Inferior parietal cortex (tissue), 1 donor: ENCODE measurements around the gene ZNF480.
"Not testable (repeated sequence)": the region's sequence is repeated elsewhere in the genome, so short reads cannot be mapped to it uniquely, and the experiment has no call there.

Source experiments
- DNase-seq: peaks from one replicate; pipeline ENCODE4 v3.0.0-alpha.2; 2016; ENCODE audit errors: extremely low spot score

ZNF480 gene

DNA sequence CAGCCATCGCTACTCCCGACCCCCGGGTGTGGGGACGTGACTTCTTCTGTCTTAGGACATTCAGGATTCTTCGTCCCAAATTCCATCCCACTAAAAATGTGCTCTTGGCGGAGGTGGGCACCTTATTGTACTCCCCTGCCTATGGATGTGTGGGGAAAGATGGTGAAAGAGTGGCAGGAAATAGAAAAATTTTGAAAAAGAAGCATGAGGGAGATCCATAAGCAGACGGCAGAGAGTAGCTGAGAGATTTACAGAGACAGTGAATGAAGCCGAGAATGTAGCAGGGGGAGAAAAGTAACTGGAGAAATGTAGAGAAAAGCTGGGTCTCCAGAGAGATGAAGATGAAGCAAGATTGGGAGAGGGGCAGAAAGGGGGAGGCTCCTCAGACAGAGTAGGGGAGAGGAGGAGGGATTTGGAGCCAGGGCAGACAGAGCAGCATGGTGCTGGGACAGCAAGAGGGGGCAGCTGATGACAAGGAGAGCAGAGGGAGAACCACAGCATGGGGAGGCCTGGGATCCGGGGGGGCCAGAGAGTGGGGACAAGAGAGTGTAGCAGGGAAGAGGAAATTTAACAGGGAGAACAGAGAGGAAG, 39.9 kb downstream of the ZNF480 start:
- no peak for DNase-seq

GRCh38 chr19:52339022-52339421, 42.1 kb downstream of the ZNF480 start:
- DNase-seq = not testable (repeated sequence)

DNA sequence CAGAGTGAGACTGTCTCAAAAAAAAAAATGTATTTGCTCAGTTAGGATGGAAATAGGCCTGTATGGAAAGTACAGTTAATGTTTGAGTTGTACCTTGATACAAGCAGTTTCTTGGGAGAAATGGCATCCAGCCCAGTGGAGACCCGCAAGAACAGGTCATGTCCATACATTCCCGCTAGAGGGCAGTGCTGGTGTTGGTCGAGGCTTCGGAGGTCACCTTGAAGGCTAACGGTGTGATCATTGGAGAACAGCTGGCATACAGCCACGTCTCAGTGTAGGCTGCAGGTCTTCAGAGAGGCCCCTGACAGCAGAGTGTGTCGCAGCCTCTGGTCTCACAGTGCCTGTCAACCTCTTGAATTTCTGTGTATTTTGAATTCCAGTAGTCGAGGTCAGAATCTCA, 46.6 kb downstream of the ZNF480 start:
- peak; percentile 45 for DNase-seq

DNA sequence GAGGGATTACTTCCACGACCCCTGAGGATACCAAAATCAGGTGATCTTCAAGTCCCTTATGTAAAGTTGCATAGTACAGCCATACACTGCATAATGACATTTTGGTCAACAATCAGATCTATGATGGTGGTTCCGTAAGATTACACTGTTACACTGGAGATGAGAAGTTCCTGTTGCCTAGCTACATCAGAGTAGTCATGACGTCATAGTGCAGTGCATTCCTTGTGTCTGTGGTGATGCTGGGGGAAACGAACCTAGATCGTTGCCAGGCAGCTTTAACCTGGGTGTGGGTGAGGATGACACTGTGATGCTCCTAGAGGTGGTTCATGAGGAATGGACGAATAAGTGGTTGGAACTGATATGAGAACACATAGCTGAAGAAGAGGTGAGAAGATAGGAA, 48.2 kb downstream of the ZNF480 start:
- DNase-seq = no peak

DNA sequence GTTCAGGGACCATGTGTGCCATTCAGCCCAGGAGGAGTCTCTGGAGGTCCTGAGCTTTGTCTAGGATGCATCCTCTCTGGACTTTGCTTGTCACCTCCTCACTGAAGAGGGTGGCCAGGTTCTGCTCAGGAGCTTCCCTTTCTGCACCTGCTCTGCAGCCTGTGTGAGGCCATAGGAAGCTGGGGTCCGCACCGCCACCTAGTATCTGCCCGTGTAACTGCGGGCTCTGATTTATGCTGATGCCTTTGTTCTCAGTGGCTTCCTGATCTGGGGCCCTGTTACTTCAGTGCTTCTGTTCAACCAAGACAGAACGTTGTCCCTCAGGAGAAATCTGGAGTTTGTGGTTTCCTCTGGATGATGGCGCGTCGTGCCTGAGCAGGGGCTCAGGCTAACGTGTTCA, 54.5 kb downstream of the ZNF480 start:
- DNase-seq = no peak

- DNase-seq = no peak
Measured at GRCh38 chr19:52366414-52366824, 69.5 kb downstream of the ZNF480 start.

GRCh38 chr19:52369559-52370340, 72.8 kb downstream of the ZNF480 start, which contains the start of gene ZNF880:
ZNF880 (plus strand) TSS chr19:52369923; CDS start chr19:52369966, 43 bp downstream.
- DNase-seq = peak; percentile 93

- no peak for DNase-seq
Measured at GRCh38 chr19:52370341-52370710, 73.4 kb downstream of the ZNF480 start.
